HG03280 (cell line): Measurements from ENCODE around the gene MYL5.
"Not testable (repeated sequence)": the region's sequence is repeated elsewhere in the genome, so short reads cannot be mapped to it uniquely, and the experiment has no call there.

Source experiments
- ATAC-seq: cut with Tn5 transposase; IDR thresholded peaks from one replicate; pipeline ENCODE4 v1.9.1; 2021; ENCODE audit warnings: mild to moderate bottlenecking, moderate library complexity; ENCODE audit not compliant: unreplicated experiment

Gene MYL5

GRCh38 chr4:683982-684622 is 9.8 kb downstream of the MYL5 start:
- ATAC-seq: no peak

GRCh38 chr4:684623-685327 is 10.4 kb downstream of the MYL5 start:
- no peak for ATAC-seq

- no peak for ATAC-seq
Measured at GRCh38 chr4:685679-686412, 11.5 kb downstream of the MYL5 start.

GRCh38 chr4:686413-687040 is 12.2 kb downstream of the MYL5 start:
- ATAC-seq: no peak

- ATAC-seq: no peak
Measured at GRCh38 chr4:687048-687970, 13.0 kb downstream of the MYL5 start.

GRCh38 chr4:687971-688853 is 13.9 kb downstream of the MYL5 start:
- no peak for ATAC-seq

- no peak for ATAC-seq
Measured at GRCh38 chr4:688854-689681, 14.7 kb downstream of the MYL5 start, which contains the start of gene SLC49A3. SLC49A3 (minus strand) TSS chr4:689151; CDS start chr4:689127, 24 bp downstream.

- ATAC-seq: no peak
Measured at GRCh38 chr4:689723-690122, 15.4 kb downstream of the MYL5 start.

GRCh38 chr4:692771-693554 is 18.6 kb downstream of the MYL5 start:
- no peak for ATAC-seq

- ATAC-seq: not testable (repeated sequence)
Measured at GRCh38 chr4:694341-694940, 20.1 kb downstream of the MYL5 start.

- no peak for ATAC-seq
Measured at GRCh38 chr4:699816-700580, 25.7 kb downstream of the MYL5 start.

GRCh38 chr4:700587-701264 is 26.4 kb downstream of the MYL5 start:
- ATAC-seq: no peak

GRCh38 chr4:702618-703048 is 28.3 kb downstream of the MYL5 start:
- ATAC-seq: no peak

- ATAC-seq: no peak
Measured at GRCh38 chr4:703336-704197, 29.2 kb downstream of the MYL5 start.
